ENCODE results near the gene BTN3A1. TPM values are rescaled to one million over a fixed set of nuclear protein-coding genes. Genes with fewer than 3 reads are reported as not detected.
"Not testable (repeated sequence)": the region's sequence is repeated elsewhere in the genome, so short reads cannot be mapped to it uniquely, and the experiment has no call there.

BTN3A1 gene
- total and polyA plus RNA-seq, 2 experiments from 2014 or later = 12.9 to 18.4 TPM

- Histone ChIP-seq H3K4me3 (no peak overlapping the region), H3K27ac (peak overlapping the region; percentile 1), H3K36me3 (replicated peaks; ENCODE audit: insufficient read depth, low read depth) (no peaks in the 10 kb centered on the region), H3K79me2 (no peaks in the 10 kb centered on the region), H3K9me2 (replicated peaks; ENCODE audit: insufficient read depth) (no peaks in the 10 kb centered on the region), H4K20me1 (ENCODE audit: insufficient read depth, poor library complexity, severe bottlenecking) (no peaks in the 10 kb centered on the region), H3K4me1 (ENCODE audit: insufficient read depth) (no peaks in the 10 kb centered on the region), H3K27me3 (no peaks in the 10 kb centered on the region), H2AFZ (no peak overlapping the region), H3K4me2 (no peak overlapping the region), H3K9me3 (ENCODE audit: low read depth) (no peaks in the 10 kb centered on the region)
- TF ChIP-seq CTCF (IDR thresholded peaks at IDR 0.05; ENCODE audit: poor library complexity) (no peak), EZH2phosphoT487 (IDR thresholded peaks at IDR 0.05; ENCODE audit: low read depth, severe bottlenecking, unreplicated experiment) (no peak), EZH2 (IDR thresholded peaks at IDR 0.05; ENCODE audit: borderline replicate concordance) (no peak)
- 74% methylated on average over 2 of the region's 2 CpGs for WGBS (ENCODE audit: low lambda C conversion rate, missing lambda C conversion rate)
- no peak for DNase-seq (ENCODE audit: low spot score)
These were observed 13.7 kb downstream of the BTN3A1 start for GRCh38 chr6:26415791-26416190.

GRCh38 chr6:26416288-26416687, 14.2 kb downstream of the BTN3A1 start:
- H3K9me2 ChIP-seq (replicated peaks; ENCODE audit: insufficient read depth) = no peaks in the 10 kb centered on the region
- WGBS (ENCODE audit: low lambda C conversion rate, missing lambda C conversion rate) = 70% methylated on average over 1 of the region's 1 CpG

GRCh38 chr6:26418077-26418476, 16.0 kb downstream of the BTN3A1 start:
- H3K27me3 ChIP-seq; DNase-seq (ENCODE audit: low spot score); H3K79me2 ChIP-seq; H2AFZ ChIP-seq; H3K4me1 ChIP-seq (ENCODE audit: insufficient read depth); H3K36me3 ChIP-seq (replicated peaks; ENCODE audit: insufficient read depth, low read depth); H3K9me2 ChIP-seq (replicated peaks; ENCODE audit: insufficient read depth); H3K4me2 ChIP-seq; H3K27ac ChIP-seq; H3K4me3 ChIP-seq; H3K9me3 ChIP-seq (ENCODE audit: low read depth); H4K20me1 ChIP-seq (ENCODE audit: insufficient read depth, poor library complexity, severe bottlenecking): not testable (repeated sequence)
- WGBS (ENCODE audit: low lambda C conversion rate, missing lambda C conversion rate) = 94% methylated on average over 2 of the region's 2 CpGs

More at GRCh38 chr6:26416288-26416687, 14.2 kb downstream of the BTN3A1 start:
- no peak overlapping the region for H2AFZ ChIP-seq
- no peak for DNase-seq (ENCODE audit: low spot score)
- no peaks in the 10 kb centered on the region for H3K27me3 ChIP-seq
- H3K4me3 ChIP-seq = no peak overlapping the region
- no peaks in the 10 kb centered on the region for H3K36me3 ChIP-seq (replicated peaks; ENCODE audit: insufficient read depth, low read depth)
- TF ChIP-seq EZH2phosphoT487 (IDR thresholded peaks at IDR 0.05; ENCODE audit: low read depth, severe bottlenecking, unreplicated experiment) (no peak), EZH2 (IDR thresholded peaks at IDR 0.05; ENCODE audit: borderline replicate concordance) (no peak), CTCF (IDR thresholded peaks at IDR 0.05; ENCODE audit: poor library complexity) (no peak)
- no peak overlapping the region for H3K27ac ChIP-seq
- no peak overlapping the region for H3K4me2 ChIP-seq
- no peaks in the 10 kb centered on the region for H3K79me2 ChIP-seq
- H3K9me3 ChIP-seq (ENCODE audit: low read depth) = no peaks in the 10 kb centered on the region
- no peaks in the 10 kb centered on the region for H3K4me1 ChIP-seq (ENCODE audit: insufficient read depth)
- no peaks in the 10 kb centered on the region for H4K20me1 ChIP-seq (ENCODE audit: insufficient read depth, poor library complexity, severe bottlenecking)

- H3K36me3 ChIP-seq (replicated peaks; ENCODE audit: insufficient read depth, low read depth); H2AFZ ChIP-seq; H3K9me3 ChIP-seq (ENCODE audit: low read depth); H3K9me2 ChIP-seq (replicated peaks; ENCODE audit: insufficient read depth); H3K4me1 ChIP-seq (ENCODE audit: insufficient read depth); H3K79me2 ChIP-seq; H4K20me1 ChIP-seq (ENCODE audit: insufficient read depth, poor library complexity, severe bottlenecking); H3K27me3 ChIP-seq; DNase-seq (ENCODE audit: low spot score); H3K27ac ChIP-seq; H3K4me3 ChIP-seq; H3K4me2 ChIP-seq: not testable (repeated sequence)
- WGBS (ENCODE audit: low lambda C conversion rate, missing lambda C conversion rate) = 91% methylated on average over 3 of the region's 3 CpGs
These were observed 16.7 kb downstream of the BTN3A1 start for GRCh38 chr6:26418795-26419194.
